HL-60/S4 (cell line): ENCODE data around the gene SYNE1.

Source experiments
- in situ Hi-C: fragments of 300-500 bp; cut with MboI; formaldehyde crosslinking; loops from 2 replicates; pipeline ENCODE4 v1.14.3; 2022; ENCODE audit warnings: low sequenced_read_pairs

SYNE1 gene

DNA sequence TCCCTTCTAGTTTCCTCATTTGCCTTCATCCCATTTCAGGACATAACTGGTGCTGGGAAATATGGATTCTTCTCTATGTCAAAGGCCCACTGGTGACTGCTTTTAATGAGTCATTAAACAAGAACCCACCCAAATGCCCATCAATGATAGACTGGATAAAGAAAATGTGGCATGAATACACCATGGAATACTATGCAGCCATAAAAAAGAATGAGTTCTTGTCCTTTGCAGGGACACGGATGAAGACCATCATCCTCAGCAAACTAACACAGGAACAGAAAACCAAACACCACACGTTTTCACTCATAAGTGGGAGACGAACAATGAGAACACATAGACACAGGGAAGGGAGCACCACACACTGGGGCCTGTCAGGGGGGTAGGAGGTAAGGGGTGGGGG is 518.9 kb downstream of the SYNE1 start:
- in situ Hi-C loops = no loop called here

DNA sequence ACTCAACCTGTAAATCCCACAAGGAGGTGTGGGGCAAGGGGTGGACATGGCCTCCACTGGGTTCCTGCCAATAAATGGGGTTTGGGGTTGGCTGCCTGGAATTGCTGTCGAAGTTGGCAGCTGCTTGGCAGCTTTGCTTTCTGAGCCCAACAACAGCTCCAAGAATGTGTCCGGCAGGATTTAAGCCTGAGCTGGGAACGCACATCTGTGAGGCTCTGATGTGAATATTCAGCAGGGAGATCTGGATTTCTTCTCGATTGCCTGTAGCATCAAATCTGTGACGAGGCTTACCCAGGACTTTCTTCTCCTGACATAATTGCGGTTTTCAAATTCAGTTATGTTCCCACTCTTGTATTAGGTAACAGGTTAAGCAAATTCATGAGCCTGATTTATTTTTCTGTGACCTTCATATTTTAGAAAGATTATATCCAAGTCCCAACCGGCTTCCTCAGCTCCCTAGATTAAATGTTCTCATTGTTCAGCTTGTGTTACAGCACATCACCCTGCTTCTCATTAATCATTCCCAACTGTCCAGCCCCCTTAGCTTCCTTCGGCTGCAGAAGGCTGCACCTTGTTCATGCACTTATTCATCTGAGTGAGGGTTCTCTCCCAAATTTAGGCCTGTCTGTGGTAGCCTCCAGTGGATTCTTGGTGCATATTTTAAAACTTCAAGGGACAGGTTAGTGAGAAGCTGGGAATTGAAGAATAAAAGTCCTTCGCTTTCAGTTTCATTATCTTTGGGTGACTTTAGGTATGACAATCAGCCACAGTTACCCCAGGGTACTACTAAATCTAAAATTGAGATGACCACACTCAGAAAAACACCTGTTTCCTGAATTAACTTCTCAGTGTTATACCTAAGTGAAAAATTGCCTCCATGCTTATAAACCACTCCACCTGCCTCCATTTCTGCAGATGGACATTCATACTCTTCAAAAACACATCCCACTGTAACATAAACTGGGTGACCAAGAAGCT is 519.7 kb downstream of the SYNE1 start:
- in situ Hi-C loops = no loop called here

DNA sequence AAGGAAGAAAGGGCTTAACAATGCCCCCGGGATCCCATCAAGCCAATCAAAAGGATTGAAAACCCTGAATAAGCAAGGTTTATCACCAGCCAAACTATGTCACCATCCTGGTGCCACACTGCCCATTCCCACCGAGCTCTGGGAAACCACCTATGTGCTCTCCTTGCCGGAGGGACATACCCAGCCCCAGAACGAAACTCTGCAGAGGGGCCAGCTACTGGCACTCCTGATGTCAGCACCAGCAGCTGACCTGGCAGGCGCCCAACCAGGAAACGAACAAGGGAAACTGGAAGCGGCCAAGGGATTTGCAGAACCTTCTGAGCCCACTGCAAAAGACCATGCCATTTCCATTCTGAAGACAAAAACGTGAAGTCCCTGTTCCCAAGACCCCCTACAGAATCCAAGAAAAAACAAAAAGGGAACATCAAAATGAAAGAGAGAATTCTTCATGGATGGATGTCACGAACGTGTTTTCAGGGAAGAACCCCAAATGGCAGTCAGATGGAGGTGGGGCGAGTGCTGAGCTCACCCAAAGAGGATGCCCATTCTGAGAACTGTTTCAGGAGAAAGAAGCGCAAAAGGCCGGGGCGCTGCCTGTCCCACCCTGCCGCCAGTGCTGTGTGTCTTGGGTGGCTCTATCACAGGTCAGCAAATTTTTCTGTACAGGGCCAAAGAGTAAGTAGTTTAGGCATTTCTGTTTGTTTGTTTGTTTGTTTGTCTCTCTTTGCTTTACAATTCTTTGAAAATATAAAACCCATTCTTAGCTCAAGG is 524.5 kb downstream of the SYNE1 start:
- in situ Hi-C loops = no loop called here

DNA sequence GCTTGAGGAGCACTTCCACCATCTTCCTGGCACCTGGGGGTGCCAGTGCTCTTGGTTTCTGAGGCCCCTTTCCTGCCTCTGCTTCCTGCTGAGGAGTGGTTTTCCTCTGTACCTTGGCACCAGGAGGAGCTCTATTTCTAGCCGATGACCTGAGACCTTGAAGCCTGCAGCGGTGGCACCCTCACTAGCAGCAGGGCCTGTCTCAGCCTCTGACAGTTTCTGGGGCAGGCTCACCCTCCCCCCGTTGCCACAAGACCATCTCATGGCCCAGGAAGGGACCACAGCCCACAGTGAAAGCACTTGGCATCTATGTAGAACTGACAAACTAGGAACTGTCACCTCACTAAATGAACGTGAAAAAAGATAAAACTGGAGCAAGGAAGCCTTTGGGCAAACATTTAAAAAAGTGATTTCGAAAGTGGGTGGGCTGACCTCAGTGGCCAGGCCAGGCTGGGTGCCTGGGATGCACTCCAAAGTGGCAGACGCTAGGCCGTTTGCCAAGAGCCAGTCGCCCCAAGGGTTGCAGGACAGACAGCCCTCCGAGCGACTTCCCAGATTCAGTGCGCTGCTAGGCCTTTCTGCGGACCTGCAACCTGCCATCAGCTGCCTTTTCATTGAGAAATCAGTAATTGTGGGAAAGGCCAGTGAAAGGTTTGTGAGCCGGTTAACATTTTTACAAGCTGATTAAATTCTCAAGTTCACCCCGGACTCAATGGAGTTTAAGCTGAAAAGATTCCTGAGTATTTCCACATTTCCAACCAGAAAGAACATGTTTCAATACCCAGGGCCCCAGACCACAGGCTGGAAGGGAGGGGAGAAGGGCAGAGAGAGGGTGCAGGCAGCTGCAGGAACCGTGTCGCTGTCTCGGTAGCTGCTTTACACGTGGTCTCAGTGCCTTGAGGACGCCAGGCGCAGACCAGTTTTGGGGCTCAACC is 526.0 kb downstream of the SYNE1 start:
- in situ Hi-C loops = no loop called here

DNA sequence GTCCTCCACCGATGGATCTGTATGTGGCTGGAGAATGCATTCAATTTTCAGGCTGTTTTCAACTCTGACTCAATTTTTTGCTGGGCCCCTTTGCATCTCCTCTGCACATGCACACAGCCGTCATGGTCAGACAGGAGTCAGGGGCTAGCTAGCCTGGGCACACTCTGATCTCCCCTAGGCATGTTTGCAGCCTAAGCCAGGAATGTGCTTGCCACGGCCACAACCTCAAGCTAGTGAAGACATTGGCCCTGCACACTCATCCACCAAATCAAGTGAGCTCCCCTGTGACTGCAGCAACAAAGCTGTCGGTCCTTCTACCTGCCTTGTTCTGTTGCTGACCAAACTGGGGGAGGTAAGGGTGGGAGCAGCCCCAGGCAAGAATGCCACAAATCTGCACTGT is 529.2 kb downstream of the SYNE1 start:
- in situ Hi-C loops = no loop called here

DNA sequence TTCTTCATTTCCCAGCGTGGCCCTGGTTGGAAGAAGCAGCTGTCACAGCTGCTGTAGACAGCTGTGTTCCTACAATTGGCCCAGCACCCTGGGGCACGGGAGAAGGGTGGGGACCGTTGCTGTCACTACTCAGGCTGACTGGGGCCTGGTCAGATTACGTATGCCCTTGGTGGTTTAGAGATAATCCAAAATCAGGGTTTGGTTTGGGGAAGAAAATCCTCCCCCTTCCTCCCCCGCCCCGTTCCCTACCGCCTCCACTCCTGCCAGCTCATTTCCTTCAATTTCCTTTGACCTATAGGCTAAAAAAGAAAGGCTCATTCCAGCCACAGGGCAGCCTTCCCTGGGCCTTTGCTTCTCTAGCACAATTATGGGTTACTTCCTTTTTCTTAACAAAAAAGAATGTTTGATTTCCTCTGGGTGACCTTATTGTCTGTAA is 537.0 kb downstream of the SYNE1 start:
- in situ Hi-C loops = no loop called here

DNA sequence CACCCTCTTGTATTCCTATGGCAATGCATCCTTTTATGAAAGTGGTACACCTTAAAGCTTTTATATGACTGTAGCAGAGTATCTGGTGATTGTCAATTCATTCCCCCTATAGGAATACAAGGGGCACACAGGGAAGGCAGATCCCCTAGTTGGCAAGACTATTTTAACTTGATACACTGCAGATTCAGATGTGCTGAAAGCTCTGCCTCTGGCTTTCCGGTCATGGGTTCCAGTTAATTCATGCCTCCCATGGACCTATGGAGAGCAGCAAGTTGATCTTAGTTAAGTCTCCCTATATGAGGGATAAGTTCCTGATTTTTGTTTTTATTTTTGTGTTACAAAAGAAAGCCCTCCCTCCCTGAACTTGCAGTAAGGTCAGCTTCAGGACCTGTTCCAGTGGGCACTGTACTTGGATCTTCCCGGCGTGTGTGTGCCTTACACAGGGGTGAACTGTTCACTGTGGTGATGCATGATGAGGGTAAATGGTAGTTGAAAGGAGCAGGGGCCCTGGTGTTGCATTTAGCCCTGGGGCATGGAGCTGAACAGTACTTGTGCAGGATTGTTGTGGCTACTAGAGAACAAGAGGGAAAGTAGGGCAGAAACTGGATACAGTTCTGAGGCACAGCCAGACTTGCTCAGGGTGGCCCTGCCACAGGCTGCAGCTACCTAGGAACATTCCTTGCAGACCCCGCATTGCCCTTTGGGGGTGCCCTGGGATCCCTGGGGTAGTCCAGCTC is 537.5 kb downstream of the SYNE1 start:
- in situ Hi-C loops = no loop called here

DNA sequence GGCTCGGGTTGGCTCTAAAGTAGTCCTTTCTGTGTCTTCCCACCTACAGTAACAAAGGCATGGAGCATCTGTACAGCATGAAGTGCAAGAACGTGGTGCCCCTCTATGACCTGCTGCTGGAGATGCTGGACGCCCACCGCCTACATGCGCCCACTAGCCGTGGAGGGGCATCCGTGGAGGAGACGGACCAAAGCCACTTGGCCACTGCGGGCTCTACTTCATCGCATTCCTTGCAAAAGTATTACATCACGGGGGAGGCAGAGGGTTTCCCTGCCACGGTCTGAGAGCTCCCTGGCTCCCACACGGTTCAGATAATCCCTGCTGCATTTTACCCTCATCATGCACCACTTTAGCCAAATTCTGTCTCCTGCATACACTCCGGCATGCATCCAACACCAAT is 538.5 kb downstream of the SYNE1 start:
- in situ Hi-C loops = no loop called here

DNA sequence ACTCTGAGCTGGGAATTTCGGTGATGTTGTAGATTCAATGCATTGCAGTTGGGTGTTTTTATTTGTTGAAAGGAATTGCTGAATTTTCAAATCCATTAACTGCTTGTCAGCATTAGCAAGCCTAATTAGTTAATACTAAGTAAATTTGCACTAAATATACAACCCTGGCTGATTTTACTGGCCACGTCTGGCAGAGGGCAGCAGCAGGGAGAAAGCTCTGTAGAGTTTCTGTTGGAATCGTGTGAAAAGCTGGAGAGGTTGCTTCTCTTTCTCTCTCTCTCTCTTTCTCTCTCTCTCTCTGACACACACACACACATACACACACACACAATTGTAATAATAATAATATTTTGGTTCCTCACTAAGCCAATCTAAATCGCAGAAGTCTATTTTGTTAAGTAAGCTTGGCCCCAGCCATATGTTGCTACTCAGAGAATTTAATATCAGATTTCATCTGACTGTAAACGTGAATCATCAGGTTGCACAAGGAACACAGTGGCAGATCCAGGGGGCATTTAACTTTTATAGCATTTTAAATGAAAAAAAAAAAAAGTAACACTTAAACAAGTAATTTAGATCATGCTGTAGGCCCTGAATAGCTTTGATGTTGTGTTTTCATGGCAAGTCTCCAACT is 540.2 kb downstream of the SYNE1 start:
- in situ Hi-C loops = no loop called here

DNA sequence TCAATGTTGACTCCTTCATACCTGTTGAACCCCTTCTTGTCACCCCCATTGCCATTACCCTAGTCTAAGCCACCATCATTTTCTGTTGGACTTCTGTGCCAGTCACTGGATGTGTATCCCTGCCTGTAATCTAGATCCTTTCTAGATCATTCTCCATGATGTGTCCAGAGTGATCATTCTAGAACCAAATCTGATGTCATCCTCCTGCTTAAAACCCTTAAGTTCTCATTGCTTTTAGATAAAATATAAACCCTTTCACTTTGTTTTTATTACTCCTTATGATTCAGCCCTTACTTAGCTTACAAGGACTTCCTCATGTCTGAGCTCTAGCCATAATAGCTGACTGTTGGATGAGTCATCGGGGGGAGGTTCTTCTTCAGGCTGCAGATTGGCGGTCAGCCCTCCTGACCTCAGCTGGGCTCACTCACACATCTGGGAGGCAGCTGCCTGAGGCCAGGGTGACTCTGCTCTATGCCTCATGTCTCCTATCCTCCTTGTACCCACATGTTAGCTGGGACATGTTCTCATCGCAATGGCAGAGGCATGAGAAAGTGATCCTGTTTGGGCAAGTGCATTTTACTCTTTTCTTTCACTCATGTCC is 542.1 kb downstream of the SYNE1 start:
- in situ Hi-C loops = no loop called here

DNA sequence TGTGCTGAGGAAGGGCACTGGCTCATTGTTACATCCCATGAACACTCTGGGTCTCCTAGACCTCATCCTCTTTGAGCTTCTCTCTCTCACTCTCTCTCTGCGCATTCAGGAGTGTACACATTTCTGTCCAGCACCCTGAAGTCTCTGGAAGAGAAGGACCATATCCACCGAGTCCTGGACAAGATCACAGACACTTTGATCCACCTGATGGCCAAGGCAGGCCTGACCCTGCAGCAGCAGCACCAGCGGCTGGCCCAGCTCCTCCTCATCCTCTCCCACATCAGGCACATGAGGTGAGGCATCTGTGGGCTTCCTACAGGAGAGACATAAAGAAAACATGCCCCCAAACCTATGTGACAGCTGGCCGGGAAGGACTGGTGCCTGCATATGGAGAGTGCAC is 542.9 kb downstream of the SYNE1 start:
- in situ Hi-C loops = no loop called here

DNA sequence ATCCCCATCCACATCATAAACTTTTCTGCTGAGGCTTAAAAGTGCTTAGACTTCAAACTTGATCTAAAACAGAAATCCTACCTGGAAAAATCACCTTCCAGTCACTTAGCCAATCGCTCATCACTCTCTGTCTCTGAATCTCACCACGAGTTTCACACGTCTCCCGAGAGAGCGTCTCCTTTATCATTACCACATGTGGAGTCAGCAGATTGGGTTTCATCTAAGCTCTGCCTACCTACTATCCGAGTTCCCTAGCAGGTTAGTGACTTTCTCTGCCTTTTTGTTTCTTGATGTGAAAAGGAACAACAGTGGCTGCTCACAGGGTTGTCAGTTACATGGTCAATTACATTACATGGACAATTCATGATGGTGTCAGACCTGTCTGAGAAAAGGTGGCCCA is 543.5 kb downstream of the SYNE1 start:
- in situ Hi-C loops = no loop called here

DNA sequence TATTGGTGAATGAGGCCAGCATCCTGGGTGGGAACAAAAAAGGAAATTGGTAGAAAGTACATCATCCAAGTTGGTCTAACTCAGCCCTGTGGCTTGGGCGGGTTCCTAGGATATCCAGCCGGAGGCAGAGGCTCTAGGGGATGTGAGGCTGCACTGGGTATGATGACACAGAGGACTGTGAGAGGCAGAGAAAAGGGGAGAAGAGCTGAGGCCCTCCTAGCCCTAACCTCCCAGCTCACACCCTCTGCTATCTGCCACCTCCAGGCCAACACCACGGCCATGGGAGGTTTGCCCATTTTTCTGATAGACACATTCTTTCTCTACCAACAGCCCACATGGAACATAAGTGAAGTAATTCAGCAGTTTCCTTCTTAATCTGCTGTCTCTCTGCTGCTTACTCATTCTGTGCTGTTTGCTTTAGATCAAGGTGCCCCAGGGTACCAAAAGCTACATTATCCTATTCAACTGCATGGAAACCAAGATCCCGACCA is 545.3 kb downstream of the SYNE1 start:
- in situ Hi-C loops = no loop called here

DNA sequence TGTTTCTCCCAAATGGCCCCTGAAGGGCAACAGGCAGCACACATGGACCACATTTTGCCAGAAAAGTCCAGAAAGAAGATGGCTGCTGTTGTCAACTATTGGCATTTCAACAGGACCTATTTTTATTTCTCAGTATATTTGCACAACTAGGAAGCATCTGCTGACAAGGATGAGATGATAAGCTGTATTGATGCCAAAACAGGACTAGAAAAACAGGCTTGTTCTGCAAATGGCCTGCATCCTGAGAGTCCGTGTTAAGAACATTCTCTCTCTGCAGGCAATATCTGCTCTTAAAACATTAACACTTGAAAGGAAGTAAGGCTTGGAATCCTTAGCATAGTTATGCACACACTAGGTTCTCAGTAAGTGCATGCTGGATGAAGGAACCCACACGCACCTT is 546.0 kb downstream of the SYNE1 start:
- in situ Hi-C loops = no loop called here

DNA sequence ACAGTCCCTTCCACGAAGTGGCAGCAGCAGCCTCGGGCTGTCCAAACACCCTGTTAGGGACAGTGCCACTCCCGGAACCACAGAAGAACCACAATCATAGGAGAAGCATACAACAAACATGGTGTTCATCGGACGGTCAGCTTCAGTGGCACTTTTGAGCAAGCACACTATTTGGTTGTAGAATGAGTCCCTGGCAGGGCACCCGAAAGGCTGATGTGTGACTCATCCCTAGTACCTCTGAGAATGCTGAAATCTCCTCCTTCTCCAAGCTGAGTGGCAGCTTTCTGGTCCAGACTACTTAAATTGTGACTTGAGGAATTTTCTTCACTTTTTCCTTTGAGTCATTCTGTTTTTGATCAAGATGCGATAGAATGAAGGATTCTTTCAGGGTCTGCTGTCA is 547.2 kb downstream of the SYNE1 start:
- in situ Hi-C loops = no loop called here

DNA sequence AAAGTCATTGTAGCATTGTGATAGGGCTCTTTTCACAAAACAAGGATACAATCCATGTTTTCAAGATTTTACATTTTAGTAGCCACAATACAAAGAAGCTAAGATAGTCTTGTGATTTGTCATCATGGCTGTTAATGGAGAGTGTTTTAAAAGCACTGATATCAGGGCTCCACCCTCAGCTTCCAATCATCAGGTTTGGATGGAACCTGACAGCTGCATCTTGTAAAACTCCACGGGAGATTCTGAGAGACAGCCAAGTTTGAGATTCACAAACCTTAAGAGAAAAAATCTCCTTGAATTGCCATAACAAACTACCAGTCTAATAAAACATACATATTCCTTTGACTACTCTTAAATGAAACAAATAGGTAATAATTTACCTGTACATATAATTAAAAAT is 549.5 kb downstream of the SYNE1 start:
- in situ Hi-C loops = no loop called here

DNA sequence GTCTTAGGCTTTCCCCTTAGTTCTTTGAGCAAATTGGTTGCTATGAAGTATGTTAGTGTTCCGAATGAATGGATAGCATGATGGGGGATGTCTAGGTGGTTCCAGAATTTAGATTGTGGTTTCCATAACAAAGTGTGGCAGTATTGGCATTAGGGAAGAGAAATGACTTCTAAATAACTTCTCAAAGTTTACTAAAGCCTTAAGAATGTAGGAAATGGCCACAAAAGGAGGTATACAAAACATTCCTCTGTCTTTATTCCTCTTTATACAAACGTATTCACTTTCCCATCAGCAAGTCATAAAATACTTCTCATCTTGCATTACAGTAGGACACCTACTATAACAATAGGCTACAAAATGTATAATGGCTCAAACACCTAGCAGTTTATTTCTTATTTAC is 550.1 kb downstream of the SYNE1 start:
- in situ Hi-C loops = no loop called here

DNA sequence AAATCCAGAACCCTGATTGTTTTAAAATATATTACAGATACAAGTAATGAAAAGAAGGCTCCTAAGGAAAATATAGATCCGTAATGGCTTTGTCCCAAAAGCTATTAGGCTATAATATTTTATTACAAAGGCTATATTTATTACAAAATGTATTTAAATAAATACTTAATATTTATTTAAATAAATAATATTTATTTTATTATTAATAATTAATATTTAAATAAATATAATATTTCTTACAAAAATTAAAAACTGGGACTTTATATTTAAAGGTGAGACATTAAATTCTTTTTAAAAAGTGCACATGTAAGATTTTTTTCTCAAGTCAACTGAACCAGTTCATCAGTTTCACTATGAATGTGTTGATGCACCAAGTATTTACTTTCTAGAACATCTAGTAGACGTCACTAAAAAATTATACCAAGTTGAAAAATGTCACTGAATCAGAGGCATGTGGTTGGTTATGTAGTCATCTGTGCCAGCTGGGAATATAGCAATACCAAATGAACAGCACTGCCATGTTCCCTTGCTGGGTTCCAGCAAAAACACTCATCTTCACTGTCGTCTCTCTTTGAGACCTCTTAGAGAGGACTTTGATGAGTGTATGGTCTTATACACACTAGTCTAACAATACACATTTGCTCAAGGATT is 550.8 kb downstream of the SYNE1 start:
- in situ Hi-C loops = no loop called here

DNA sequence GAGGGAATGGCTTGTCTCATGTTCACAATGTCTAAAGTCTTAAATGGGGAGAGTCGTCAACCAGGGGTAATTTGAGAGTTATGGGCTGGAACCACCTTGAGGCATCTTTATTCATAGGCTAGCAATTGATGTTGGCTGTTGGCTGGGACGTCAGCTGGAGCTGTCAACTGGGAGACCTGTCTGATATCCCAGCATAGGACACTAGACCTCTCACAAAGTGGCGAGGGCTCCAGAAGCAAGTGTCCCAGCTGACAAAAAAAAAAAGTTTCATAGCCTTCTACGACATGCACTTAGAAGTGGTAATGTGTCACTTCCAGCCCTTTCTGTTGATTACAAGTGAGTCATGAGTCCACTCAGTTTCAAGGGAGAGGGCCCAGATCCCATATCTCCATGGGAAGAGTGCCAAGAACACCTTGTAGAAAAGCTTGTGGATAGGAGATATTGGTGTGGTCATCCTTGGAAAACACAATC is 551.7 kb downstream of the SYNE1 start:
- in situ Hi-C loops = no loop called here
